NCI-H748 (cell line): ENCODE results near the gene SEPTIN11.

ENCODE experiments used
- DNase-seq: peaks from one replicate; lab custom pipeline; 2025; ENCODE audit not compliant: unreplicated experiment; lab: John Stamatoyannopoulos, UW

The SEPTIN11 gene

DNA sequence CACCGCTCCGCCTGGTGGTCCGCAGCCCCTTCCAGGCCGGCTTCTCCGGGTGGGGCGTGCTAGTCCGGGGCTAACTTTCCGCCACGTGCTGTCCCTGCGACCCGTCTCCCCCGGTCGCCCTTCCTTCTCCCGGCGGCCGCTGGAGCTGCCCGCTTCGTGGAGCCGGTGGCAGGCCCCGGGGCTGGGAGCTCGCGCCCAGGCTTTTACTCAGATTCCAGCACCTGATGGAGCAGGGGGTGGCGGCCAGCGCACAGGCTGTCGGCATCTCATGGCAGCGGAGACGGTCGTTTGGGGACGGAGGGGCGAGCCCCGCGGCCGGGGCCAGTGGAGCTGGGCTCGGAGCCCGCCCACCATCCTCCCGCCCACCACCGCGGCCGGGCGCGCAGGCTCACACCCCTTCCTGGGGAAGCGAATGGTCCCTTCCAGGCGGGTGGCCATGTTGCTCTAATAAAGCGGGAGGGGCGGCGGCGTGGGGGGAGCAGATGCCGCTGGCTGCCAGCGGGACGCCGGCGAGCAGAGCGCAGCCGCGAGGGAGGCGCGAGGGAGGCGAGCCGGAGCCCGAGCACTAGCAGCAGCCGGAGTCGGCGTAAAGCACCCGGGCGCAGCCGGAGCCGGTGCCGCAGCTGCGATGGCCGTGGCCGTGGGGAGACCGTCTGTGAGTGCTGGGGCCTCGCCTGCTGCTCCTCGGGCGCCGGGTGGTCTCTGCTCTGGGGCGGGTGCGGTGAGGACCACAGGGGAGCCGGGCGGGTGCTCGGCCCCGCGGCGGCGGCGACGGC lies at the start of gene SEPTIN11:
Gene SEPTIN11, plus strand, starts transcription at position 477 of the 776 bp plus-strand sequence. Its CDS starts 152 bp downstream, at position 629.
- DNase-seq: peak; percentile 87

DNA sequence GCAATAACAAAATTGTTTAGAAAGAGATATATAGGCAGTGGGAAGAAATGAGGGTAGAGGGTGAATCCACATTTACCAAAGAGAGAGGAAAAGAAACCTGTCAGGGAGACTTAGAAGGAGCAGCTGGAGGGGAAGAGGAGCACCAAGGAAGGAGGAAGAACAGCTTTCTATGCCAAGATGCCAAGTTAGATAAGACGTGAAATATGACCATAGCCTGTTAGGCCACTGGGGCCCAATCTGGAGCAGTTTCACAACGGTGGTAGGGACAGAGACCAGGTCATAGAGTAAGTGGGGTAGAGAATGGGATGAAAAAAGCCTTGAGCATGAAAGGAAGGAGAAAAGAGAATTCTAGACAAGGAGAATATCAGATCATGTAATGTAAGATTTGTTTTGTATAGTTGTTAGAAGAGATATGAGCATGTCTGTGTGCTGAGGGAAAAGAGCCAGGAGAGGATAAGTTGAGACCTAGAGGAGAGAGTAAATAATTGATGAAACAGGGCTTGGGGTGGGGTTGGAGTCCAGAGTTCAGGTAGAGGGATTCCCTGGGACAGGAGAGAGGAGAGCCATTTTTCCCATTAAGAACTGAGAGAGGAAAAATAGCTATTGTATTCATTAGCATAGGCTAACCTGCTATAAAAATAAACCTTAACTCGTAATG lies 47.2 kb upstream of the SEPTIN11 start:
- no peak for DNase-seq

DNA sequence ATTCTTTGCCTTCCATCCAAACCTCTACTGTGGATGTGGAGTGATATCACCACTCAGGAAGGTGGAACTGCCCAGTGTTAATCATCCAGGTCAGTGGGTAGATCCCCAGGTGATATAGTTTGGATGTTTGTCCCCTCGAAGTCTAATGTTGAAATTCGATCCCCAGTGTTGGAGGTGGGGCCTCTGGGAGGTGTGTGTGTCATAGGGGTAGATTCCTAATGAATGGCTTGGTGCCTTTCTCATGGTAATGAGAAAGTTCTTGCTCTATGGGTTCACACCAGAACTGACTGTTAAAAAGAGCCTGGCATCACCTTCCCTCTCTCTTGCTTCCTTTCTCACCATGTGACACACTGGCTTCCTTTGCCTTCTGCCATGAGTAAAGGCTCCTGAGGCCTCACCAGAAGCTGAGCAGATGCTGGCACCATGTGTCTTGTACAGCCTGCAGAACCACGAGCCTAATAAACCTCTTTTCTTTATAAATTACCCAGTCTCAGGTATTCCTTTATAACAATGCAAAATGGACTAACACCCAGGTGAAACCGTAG lies 44.8 kb upstream of the SEPTIN11 start:
- no peak for DNase-seq

DNA sequence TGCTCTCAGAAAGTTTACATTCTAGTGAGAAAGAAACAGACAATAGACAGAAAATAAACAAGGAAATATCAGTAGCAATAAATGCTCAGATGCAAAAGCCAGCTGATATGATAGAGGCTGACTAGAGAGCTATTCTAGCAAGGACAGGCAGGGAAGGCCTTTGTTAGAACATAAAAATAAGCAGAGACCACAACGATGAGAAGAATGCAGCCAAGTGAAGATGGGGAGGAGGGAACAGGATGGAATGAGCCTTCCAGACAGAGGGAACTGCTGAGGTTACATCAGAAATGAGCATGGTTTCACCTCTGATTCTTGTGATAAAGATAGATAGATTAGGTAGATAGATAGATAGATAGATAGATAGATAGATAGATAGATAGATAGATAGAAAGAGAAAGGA lies 44.0 kb upstream of the SEPTIN11 start:
- DNase-seq: no peak

DNA sequence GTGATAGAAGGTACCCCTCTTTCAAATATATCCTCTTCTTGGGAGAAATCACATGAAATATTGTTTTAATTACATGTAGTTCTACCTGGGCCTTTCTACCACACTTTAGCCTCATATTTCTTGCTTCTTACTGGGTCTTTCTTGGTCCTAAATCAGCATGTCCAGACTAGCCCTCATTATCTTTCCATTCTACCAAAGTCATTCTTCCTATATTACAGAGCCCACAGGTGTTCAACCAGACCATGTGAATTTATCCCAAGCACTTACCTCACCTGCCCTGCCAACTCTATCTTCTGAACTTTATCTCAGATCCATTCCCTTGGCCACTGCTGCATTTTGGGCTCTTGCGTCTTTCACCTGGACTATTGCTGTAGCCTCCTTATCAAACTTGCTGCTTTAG lies 39.8 kb upstream of the SEPTIN11 start:
- no peak for DNase-seq

DNA sequence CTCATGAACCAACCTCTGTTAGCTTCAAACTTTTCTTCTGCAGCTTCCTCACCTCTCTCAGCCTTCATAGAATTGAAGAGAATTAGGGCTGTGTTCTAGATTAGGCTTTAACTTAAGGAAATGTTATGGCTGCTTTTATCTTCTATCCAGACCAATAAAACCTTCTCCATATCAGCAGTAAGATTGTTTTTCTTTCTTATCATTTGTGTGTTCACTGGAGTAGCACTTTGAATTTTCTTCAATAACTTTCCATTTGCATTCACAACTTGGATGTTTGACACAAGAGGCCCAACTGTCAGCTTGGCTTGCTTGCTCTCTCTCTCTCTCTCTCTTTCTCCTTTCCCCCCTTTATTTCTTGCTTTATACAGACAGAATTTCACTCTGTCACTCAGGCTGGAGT lies 28.8 kb upstream of the SEPTIN11 start:
- DNase-seq: no peak

DNA sequence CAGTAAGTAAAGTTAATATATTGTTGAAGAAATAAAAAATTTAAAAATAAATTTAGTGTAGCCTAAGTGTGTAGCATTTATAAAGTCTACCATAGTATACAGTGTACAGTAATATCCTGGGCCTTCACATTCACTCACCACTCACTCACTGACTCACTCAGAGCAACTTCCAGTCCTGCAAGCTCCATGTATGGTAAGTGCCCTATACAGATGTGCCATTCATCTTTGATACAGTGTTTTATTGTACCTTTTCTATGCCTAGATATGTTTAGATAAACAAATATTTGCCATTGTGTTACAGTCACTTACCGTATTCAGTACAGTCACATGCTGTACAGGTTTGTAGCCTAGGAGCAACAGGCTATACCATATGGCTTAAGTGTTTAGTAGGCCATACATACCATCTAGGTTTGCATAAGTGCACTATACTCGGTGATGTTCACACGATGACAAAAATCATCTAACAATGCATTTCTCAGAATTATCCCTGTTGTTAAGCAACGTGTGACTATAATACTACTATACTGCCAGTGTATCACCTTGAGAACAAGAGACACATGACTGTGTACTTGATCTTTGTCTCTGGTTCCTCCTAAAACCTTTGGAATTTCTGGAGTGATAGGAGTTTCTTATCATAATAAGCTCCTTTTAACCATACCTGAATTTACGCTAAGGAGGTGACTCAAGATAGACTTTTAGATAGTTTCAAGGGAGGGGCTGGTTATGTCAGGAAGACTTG lies 25.8 kb upstream of the SEPTIN11 start:
- DNase-seq: no peak

DNA sequence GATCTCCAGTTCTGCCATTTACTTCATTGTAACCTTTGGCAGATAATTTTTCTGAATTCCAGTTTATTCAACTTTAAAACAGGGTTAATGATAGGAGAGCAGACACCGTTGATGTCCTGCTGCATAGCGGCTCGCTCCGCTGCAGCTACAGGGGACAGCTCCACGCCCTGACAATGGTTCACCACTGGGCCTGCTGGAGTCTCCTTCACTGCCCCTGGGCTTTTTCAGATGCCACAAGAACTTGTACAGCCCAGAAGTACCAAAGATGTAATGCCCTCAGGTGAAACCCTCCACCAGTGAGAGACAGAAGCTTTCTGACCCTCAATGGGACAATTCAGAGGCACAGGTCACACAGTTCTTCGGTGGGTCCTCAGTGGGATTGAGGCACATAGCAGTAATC lies 22.7 kb upstream of the SEPTIN11 start:
- no peak for DNase-seq

DNA sequence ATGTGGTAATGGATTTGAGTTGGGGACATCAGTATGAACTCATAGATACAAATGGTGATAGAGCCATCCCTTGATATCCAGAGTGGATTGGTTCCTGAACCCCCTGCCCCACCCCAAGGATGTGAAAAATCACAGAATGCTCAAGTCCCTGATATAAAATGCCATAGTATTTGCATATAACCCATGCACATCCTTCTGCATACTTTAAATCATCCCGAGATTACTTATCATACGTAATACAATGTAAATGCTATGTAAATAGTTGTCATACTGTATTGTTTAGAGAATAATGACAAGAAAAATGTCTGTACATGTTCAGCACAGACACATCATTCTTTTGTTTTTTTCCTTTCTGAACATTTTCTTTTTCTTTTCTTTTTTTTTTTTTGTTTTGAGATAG lies 18.9 kb upstream of the SEPTIN11 start:
- no peak for DNase-seq

DNA sequence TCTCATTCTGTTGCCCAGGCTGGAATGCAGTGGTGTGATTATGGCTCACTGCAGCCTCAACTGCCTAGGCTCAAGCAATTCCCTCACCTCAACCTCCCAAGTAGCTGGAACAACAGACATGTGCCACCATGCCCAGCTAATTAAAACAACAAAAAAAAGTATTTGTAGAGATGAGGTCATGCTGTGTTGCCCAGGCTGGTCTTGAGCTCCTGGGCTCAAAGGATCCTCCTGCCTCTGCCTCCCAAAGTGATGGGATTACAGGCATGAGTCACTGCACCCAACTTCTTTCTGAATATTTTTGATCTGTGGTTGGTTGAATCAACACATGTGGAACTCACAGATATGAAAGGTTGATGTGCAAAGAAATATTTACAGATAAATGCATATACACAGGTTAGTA lies 18.5 kb upstream of the SEPTIN11 start:
- DNase-seq: peak; percentile 0

DNA sequence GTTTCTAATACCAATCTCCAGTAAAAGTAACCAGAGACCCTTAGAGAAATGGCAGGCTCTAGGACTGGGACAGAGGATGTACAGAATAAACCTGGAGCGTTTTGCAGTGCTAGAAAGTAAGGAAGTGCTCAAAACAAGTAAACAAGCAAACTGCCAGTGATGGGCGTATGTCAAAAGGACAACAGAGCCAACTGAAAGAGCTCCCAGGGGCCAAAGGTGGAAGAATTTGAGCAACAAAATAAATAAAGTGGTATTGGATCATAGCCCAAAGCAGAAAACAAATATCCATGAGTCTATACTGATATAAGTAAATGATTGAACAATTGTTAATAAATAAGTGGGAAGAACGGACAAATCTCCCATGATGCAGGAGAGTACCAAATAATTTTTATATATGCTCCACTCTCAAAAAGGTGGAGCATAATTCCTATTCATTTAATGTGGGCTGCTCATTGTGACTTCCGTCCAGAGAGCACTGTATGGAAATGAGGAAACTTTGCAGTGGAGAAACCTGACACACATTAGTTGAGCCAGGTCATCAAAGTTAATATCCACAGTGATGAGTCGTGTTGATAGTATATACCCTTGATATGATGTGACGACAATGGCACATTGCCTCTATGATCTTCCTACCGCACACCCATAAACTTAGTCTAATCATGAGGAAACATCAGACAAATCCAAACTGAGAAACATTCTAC lies 17.8 kb upstream of the SEPTIN11 start:
- no peak for DNase-seq

DNA sequence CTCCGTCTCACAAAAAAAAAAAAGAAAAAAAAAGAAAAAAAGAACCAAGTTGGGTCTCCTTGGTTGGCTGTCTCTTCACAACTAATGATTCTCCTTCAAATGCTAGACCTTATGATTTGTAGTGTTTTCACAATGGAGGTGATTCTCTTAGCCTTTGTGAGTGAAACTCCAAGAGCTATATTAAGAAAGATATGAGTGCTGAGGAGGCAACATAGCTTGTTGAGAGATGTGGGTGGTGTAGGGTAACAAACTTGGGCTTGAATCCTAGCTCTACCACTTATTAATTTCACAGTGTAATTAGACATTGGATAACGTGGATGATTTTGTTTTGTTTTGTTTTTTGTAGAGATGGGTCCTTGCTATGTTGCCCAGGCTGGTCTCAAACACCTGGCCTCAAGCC lies 10.4 kb upstream of the SEPTIN11 start:
- DNase-seq: no peak

DNA sequence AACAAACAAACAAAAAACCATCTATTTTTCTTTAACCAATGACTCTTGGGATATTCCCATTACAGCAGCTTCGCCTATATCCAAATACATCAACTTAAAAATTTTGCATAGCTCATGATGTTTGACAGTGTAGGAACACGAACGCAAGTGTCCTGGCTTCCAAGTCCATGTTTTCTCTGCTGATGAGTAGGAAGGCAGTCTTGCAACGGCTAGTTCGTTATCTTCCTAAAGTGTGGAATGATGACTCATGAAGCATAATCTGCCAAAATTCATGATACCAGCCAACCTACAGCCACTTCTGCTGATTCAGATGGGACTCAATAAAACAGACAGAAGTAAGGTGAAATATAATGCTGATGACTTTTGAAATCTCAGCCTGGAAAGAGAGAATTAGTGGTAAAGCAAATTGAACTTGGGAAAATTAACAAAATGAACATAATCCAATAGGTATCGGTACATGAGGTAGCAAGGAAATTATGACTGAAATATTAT lies 6.4 kb upstream of the SEPTIN11 start:
- DNase-seq: no peak

DNA sequence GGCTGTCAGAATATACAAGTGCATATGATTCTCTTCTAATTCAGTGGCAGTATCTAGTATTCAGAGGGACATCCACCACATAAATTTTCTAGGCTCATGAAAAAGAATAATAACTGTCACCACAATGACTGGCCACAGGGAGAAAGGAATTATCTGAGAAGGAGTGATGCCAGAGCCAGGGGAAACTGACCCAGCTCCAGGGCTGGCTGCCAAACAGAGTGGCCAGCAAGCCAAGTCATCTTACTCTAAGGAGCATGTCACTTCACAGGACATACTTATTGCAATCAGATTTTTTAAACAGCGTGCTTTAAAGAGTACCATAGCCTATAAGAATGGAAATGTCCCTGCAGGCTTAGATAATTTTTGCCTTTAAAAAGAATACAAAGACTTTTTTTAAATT lies 5.8 kb upstream of the SEPTIN11 start:
- no peak for DNase-seq

DNA sequence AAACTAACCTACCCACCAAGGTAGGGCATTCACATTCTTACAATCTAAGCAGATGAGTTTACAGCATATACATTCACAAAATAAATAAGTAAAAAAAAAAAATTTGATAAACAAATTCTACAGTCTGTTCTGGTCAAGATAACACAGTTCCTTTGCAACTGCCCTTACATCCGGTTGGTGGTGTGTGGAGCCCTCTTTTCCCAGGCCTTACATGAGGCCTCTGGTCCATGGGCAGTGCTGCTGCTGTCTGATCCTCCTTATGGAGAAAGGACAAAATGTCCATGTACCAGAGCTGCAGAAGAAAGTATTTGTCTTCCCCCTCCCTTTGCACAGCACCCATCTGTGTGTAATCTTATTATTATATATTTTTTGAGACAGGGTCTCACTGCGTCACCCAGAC lies 2.2 kb upstream of the SEPTIN11 start:
- DNase-seq: no peak

DNA sequence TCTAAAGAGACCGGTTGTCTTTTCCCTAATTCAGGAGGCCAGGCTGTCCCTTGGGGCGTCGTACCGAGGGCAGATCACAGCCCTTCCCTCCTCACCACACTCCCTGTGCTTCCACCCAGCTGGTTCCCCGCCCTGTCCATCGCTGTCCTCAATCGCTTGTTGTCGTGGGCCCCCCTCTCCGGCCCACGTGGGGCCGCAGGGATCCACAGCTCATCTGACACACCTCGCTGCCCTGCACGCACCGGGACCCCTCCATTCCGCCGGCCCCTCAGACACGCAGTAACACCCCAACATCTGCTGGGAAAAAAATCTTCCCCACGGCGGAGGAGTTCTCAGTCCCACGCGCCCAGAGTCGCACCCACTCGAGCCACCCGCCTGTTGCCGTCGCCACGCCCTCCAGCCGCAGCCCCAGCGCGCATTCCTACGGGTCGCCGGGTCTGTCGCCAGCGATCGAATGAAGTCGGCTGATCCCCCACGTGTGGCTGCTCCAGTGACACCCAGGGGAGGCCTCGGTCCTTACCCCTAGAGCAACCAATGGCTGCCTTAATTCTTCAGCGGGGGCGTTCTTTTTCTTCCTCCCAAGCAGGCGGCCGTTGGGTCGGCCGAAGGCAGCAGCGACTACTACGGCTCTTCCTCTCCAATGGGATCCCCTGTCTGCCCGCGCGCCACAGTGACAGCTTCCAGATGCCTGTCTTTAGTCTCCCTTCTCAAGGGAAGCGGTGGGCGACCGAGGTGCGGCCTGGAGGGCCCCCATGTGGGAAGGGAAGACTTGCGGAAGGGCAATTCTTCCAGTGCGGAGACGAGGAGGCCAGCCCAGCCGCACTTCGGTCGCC lies 893 bp upstream of the SEPTIN11 start:
- DNase-seq: peak; percentile 56

DNA sequence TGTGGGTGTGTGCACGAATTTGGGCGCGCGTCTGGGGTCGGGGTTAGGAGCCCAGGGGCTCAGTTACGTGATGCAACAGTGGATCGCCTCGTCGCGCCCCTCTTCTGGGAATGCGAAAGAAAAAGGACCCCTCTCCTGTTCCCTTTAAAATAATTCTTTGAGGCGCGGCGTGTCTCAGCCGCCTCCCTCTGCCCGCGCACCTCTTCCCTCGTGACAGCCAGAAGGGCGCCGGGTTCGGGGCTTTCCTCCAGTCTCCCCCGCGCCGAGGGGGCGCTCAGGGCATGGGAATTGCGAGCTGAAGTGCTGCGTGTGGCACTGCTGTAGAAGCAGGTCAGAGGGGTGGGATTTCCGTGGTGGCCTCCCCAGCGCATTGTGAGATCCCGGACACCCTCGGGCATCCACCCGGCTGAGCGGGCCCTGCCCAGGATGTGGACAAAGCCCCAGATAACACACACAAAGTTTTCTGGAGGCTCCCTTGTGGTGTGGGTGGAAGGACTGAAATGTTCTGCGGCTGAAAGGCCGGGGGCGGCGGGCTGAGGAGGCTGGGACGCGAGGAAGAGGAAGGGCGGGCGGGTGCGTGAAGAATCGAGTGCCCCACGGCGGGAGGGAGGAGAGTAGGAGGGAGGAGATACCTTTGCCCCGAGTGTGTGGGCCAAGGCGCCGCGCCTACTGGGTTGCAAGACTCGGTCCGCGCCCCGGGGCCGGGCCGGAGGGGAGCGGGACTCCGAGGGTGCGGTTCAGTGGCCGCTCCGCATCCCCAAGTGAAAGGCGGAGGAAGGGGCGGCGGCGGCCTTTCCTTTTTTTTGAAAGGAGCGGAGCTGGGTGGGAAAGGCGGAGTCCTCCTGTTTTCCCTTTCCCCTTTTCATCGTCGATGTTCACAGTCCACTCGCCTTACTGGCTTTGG lies 752 bp downstream of the SEPTIN11 start:
- peak; percentile 53 for DNase-seq

DNA sequence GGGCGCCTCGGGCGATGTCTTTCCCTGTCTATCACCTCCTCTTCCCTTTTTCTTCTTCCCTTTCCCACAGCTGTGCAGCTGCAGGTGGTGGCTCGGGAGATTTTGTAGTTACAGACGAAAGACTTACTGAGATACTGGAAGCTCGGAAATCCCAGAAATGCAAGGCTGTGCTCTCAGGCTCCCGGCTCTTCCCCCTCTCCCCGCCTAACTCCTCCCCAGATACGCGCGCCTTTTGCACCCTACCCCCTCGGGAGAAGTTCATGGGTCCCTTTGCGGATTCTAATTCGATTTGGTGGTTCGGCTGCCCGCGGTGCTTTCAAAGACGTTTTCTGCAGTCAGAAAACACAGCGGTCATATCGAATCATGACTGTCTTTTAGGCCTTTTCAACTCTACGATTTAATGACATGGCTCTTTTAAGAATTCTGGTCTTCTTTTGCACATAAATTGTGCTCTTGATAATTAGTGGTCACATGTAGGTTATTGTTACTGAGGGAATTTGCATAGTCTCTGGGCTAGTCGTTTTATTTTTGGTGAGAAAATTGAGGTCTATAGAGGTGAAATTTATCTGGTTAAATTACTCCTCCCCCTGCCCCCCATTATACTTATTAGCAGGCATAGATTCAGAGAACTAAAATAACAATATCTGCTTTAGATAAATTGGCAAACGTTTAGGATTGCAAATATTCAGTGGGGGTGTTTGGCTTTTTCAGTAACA lies 1.6 kb downstream of the SEPTIN11 start:
- DNase-seq: peak; percentile 53

DNA sequence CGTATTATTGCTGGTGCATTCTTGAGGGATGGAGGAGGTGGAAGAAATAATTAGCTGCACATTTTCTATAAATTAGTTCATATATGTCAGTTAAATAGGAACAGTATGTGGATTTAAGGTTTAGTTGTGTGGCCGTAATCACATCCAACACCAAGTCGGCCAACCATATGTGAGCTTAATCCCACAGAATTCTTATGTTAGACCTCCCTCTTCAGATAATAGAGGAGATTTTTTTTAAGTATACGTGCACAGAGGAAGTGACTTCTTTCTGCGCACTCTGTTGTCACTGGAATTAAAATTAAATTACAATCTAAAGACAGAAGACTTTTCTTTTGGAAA lies 2.1 kb downstream of the SEPTIN11 start:
- no peak for DNase-seq
